Body of pancreas (tissue), 4 donors: ENCODE data around the gene BET1.

Experiments used
- POLR2A ChIP-seq, 3 donors: fragments of 450-650 bp; IDR thresholded peaks; one replicate each; pipeline ENCODE4 v1.6.1; 2016; ENCODE audit warnings: antibody characterized with exemption in 3 of 3, mild to moderate bottlenecking in 2 of 3
- TF ChIP-seq, protein P1 (sequence below), 7 experiments: fragments of 450-650 bp in 4 of 7; fragments of 200-600 bp in 3 of 7; sonication (generic) in 3 of 7; IDR thresholded peaks; one replicate each; pipeline ENCODE4 v1.5.1; 2016 to 2019; ENCODE audit warnings: antibody characterized with exemption in 7 of 7

DNA sequence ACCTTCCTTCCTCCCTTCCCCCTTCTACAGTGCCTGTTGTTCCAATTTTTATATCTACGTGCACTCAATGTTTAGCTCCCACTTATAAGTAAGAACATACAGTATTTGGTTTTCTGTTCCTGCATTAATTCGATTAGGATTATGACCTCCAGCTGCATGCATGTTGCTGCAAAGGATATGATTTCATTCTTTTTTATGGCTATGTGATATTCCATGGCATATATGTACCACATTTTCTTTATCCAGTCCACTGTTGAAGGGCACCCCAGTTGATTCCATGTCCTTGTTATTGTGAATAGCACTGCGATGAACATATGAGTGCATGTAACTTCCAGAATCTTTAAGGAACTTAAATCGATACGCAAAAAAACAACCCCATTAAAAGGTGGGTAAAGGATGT lies 39.9 kb downstream of the BET1 start:
- TF ChIP-seq, protein P1, sequence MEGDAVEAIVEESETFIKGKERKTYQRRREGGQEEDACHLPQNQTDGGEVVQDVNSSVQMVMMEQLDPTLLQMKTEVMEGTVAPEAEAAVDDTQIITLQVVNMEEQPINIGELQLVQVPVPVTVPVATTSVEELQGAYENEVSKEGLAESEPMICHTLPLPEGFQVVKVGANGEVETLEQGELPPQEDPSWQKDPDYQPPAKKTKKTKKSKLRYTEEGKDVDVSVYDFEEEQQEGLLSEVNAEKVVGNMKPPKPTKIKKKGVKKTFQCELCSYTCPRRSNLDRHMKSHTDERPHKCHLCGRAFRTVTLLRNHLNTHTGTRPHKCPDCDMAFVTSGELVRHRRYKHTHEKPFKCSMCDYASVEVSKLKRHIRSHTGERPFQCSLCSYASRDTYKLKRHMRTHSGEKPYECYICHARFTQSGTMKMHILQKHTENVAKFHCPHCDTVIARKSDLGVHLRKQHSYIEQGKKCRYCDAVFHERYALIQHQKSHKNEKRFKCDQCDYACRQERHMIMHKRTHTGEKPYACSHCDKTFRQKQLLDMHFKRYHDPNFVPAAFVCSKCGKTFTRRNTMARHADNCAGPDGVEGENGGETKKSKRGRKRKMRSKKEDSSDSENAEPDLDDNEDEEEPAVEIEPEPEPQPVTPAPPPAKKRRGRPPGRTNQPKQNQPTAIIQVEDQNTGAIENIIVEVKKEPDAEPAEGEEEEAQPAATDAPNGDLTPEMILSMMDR (IDR thresholded peaks at IDR 0.05) = no peak
- no peak for TF ChIP-seq POLR2A (IDR thresholded peaks at IDR 0.05)
